ENCODE data around the gene ZNF469. TPM values are rescaled to one million over a fixed set of nuclear protein-coding genes. Genes with fewer than 3 reads are reported as not detected.
"Not testable (repeated sequence)": the region's sequence is repeated elsewhere in the genome, so short reads cannot be mapped to it uniquely, and the experiment has no call there.

The ZNF469 gene
- total RNA-seq, 2 donors from 2014 or later: 0.07 to 0.54 TPM

DNA sequence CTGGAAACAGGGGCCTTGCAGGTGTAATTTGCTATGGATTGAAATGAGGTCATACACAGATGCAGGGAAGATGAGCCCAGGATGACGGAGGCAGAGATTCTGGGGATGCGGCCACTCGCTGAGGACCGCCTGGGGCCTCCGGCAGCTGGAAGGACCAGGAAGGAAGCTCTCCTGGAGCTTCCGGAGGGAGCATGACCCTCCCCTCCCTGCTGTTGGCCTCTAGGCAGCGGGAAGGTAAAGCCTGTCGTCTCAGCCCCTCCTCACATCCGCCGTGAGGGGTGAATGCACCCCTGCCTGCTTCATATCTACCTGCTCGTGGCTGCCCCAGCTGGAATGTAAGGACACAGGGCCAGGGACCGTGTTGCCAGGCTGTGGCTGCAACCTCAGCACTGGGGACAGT, 29.1 kb upstream of the ZNF469 start:
- Mint-ChIP-seq H3K9me3 (peaks cover 0 to 8% of the 10 kb centered on the region in 2 donors), H3K36me3 (no peaks in the 10 kb centered on the region), H3K27ac (no peak overlapping the region)
- no peak for DNase-seq (ENCODE audit: low spot score in 2 of 2)
- no peak for ATAC-seq

DNA sequence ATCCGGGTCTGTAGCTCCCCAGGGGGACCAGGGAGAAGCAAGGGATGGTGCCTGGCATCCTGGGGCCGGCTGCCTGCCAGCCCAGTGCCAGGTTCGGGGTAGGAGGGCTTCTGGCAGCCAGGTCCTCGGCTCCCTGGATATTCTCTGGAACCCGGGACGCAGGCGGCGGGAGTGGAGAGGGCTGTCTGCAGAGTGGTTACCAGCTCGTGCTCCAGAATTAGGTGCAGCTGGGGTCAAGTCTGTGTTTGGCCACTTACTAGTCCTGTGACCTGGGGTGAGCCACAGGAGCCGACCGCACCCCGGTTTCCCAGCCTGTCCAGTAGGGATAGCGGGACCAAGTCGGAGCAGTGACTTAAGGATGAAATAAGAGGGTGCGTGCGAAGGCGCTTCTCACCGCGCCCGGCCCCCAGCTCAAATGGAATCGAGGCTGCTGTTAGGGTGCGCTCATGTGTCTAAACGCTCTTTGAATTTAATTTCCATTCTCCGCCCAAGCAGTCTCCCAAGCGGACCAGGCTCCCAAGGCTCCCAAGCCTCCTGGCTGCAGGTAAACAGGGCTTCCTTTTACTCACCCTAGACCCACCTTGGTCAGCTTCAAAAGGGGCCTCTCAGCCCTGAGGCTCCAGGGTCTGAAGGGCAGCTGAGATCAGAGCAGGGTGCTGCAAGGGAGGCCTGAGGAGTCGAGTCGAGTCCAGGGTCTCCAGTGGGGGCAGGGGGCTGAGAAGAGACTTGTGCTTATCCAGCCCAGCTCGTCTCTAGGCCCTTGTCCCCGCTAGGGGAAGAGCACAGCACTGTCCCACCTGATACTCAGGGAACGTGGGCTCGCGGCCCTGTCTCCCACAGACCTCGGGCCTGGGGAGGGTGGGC, 28.3 kb upstream of the ZNF469 start:
- no peak for DNase-seq (ENCODE audit: low spot score in 2 of 2)
- Mint-ChIP-seq H3K9me3 (peaks cover 0 to 5% of the 10 kb centered on the region in 2 donors), H3K36me3 (no peaks in the 10 kb centered on the region), H3K27ac (no peak overlapping the region)
- ATAC-seq: no peak

DNA sequence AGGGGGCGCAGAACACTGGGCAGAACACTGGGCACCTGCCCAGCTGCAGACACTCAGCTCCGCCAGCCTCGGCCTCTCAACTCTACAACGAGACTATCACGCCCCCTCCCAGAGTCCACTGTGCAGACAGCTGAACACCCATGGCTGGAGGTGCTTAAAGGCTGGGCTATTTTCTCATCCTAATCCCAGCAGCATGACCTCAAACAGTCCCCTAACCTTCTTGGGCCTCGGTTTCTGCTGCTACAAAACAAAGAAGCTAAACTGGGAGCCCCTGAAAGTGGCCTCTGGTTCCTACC, 27.7 kb upstream of the ZNF469 start:
- Mint-ChIP-seq H3K9me3 (no peaks in the 10 kb centered on the region), H3K36me3 (no peaks in the 10 kb centered on the region), H3K27ac (no peak overlapping the region)
- DNase-seq (ENCODE audit: low spot score in 2 of 2) (no peak), ATAC-seq (no peak)

DNA sequence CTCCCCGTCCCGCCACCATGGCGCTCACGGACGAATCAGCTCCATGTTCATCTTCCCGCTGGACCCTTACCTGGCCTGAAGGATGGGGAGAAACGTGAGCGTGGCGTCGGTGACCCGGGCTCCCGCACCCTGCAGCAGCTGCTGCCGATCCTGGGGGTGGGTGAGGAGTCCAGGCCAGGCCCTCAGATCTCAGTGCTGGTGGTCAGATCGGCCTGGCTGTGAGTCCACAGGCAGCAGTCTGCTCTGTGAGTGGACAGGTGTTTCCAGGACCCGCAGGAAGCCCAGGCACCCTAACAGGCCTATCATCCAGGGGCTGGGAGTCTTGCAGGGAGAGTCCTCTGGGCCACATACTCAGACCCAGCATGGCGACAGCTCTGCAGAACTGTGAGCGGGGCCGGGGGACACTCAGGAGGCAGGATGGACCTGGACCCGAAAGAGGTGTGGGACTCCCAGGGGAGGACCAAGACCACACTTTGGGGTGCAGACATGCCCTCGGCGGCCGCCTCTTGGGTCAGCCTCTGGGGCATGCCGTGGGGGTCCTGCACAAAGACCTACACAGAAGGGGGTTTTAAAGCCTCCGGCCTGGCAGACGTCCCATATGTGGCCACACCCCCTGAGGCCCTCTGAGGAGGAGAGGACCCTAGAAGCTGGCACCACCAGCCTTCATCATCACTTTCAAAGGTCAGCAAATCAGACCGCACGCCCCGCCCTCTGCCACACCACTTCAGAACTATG, 27.2 kb upstream of the ZNF469 start:
- ATAC-seq: no peak
- Mint-ChIP-seq H3K36me3 (no peaks in the 10 kb centered on the region), H3K9me3 (no peaks in the 10 kb centered on the region), H3K27ac (no peak overlapping the region)
- DNase-seq (ENCODE audit: low spot score in 2 of 2): no peak

DNA sequence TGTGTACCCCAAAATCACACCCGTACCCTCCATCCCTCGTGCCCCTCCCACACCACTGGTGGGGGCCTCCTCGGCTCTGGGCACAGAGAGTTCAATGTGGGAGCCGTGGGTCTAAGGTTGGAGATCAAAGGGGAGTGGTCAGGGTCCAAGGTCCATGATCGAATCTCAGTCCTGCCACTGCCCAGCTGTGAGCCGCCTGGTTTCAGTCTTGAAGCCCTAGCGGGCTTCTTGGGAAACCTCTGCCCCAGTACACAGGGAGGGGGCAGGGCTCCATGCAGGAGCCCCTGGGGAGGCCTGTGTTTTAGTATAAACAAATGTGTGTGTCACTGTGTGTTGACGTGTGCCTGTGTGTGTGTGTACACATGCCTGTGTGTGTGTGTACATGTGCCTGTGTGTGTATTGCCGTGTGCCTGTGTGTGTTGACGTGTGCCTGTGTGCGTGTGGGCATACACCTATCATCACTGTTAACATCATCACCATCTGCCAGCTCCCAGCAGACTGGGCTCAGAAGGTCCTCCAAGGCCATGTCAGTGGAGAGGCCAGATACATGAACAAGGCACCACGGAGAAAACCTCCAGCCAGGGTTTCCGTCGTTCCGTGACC, 26.5 kb upstream of the ZNF469 start:
- H3K36me3 Mint-ChIP-seq: no peaks in the 10 kb centered on the region
- H3K27ac Mint-ChIP-seq: no peak overlapping the region
- no peaks in the 10 kb centered on the region for H3K9me3 Mint-ChIP-seq
- ATAC-seq (no peak), DNase-seq (ENCODE audit: low spot score in 2 of 2) (no peak)

DNA sequence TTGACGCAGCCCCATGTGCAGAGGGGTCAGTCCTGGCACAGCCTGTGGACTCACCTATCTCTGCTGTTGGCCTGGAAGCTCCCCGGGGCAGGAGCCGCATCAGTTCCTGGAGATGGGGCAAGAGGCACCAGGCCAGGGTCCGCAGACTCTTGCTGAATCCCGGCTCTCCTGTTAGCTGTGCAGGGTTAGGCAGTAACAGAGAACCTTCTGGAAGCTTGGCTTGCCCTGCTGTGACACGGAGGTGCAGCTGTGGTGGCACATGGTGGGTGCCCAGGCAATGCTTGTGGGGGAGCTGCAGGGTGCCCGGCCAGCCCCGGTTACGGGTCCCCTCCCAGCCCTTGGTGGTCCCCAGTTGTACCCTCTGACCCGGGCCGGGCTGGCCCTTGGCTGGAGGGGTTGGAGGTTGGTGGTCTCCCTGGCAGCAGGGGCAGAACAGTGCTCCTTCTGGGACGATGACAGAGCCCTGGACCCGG, 26.0 kb upstream of the ZNF469 start:
- H3K27ac Mint-ChIP-seq: no peak overlapping the region
- no peaks in the 10 kb centered on the region for H3K9me3 Mint-ChIP-seq
- ATAC-seq: no peak

DNA sequence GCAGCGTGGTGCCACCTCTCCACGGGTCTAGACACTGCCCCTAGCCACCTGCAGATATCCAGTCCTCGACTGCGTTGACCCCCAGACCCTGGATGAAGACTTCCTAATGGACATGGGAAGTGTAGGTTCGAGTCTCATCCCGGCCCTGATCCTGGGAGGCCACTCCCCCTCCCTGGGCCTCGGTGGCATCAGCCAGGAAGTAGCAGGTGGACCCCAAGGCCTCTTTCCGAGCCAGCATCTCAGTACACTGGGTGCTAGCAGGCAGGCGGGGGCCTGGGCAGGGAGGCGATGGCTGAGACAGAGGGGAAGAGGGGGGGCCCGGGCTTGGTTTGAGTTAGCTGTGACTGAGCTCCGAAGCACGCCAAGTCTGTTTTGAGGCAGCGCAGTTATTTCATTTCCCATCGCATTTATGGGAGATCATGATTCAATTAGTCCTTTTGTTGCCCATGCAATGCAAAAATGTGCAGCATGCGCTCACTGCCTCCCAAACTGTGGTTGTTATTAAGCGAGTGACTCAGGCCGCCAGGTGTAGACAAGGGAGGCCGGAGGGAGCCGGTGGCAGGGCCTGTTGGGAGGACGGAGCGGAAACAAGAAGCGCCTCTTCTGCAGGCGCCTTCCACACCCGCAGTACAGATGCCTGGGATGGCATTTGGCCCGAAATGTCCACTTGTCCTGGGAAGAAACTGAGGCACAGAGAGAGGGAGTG, 25.3 kb upstream of the ZNF469 start:
- peaks cover under 1 to 1% of the 10 kb centered on the region in 2 donors for H3K9me3 Mint-ChIP-seq
- no peak for DNase-seq (ENCODE audit: low spot score in 2 of 2)
- ATAC-seq: no peak

More for the DNA sequence above, 26.0 kb upstream of the ZNF469 start:
- no peak for DNase-seq (ENCODE audit: low spot score in 2 of 2)
- no peaks in the 10 kb centered on the region for H3K36me3 Mint-ChIP-seq

DNA sequence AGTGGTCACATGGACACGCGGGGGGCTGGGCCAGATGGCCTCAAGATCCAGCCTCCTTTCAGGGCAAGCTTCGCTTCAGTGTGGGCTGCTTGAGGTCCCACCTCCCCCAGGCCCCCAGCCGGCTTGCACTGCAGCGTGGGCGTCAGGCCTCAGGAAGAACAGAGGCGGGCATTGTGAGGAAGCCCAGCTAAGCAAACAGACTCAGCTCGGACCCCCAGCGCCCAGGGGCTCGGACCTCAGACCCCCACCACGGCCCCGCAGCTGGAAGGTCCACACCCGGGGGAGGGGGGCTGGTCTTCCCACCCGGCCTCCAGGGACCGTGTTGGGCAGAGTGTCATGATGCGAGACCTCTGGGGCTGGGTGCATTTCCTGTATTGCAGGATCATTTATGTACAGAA, 24.7 kb upstream of the ZNF469 start:
- Mint-ChIP-seq H3K9me3 (peaks cover 4 to 7% of the 10 kb centered on the region in 2 donors), H3K36me3 (peaks cover 0 to under 1% of the 10 kb centered on the region in 2 donors), H3K27ac (no peak overlapping the region)
- no peak for DNase-seq (ENCODE audit: low spot score in 2 of 2)
- ATAC-seq: no peak

More for the DNA sequence above, 25.3 kb upstream of the ZNF469 start:
- no peak overlapping the region for H3K27ac Mint-ChIP-seq
- H3K36me3 Mint-ChIP-seq: no peaks in the 10 kb centered on the region

DNA sequence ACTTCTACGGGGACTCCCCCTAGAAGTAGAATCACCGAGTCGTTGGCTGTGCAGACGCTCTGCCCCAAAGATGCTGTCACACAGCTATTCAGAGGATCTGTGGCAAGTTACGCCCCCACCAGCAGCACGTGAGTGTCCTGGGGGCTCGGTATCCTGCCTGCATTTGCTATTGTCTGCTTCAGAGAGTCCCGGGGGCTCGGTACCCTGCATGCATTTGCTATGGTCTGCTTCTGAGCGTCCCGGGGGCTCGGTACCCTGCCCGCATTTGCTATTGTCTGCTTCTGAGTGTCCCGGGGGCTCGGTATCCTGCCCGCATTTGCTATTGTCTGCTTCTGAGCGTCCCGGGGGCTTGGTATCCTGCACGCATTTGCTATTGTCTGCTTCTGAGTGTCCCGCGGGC, 23.8 kb upstream of the ZNF469 start:
- DNase-seq (ENCODE audit: low spot score in 2 of 2): no peak
- no peak overlapping the region for H3K27ac Mint-ChIP-seq
- ATAC-seq: no peak
- peaks cover 0 to 10% of the 10 kb centered on the region in 2 donors for H3K36me3 Mint-ChIP-seq
- peaks cover 4 to 13% of the 10 kb centered on the region in 2 donors for H3K9me3 Mint-ChIP-seq

DNA sequence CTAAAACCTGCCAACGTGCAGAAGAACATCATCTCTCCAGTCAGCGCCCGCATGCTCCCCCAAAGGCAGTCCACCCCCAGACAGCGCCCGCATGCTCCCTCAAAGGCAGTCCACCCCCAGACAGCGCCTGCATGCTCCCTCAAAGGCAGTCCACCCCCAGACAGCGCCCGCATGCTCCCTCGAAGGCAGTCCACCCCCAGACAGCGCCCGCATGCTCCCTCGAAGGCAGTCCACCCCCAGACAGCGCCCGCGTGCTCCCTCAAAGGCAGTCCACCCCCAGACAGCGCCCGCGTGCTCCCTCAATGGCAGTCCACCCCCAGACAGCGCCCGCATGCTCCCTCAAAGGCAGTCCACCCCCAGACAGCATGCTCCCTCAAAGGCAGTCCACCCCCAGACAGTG, 22.4 kb upstream of the ZNF469 start:
- DNase-seq (ENCODE audit: low spot score in 2 of 2); H3K27ac Mint-ChIP-seq; ATAC-seq: not testable (repeated sequence)
- H3K9me3 Mint-ChIP-seq: peaks cover 4 to 13% of the 10 kb centered on the region in 2 donors
- H3K36me3 Mint-ChIP-seq: peaks cover 0 to 10% of the 10 kb centered on the region in 2 donors

DNA sequence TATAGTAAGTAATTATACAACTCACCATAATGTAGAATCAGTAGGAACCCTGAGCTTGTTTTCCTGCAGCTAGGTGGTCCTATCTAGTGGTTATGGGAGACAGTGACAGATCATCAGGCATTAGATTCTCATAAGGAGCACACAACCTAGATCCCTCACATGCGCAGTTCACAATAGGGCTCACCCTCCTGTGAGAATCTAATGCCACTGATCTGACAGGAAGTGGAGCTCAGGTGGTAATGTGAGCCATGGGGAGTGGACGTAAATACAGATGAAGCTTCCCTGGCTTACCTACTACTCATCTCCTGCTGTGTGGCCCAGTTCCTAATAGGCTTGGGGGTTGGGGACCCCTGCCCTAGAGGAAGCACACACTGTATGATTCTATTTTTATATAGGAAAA, 21.8 kb upstream of the ZNF469 start:
- no peak overlapping the region for H3K27ac Mint-ChIP-seq
- ATAC-seq (no peak), DNase-seq (ENCODE audit: low spot score in 2 of 2) (no peak)
- H3K36me3 Mint-ChIP-seq: peaks cover 0 to 10% of the 10 kb centered on the region in 2 donors
- H3K9me3 Mint-ChIP-seq: peaks cover 4 to 13% of the 10 kb centered on the region in 2 donors

DNA sequence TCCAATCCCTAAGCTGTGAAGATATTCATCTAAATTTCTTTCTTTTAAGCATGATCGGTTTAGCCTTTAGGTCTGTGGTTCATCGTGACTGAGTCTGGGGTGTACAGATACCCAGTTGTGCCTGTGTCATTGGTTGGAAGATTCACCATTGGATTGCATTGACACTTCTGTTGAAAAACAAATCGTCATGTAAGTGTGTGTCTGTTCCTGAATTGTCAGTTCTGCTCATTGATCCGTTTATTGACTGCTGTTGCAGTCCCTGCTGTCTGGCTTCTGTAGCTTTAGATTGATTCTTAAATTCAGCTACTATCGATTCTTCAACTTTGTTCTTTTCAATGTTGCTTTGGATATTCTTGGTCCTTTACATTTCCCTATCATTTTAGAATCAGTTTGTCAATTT, 21.0 kb upstream of the ZNF469 start:
- ATAC-seq (no peak), DNase-seq (ENCODE audit: low spot score in 2 of 2) (no peak)
- peaks cover 4 to 13% of the 10 kb centered on the region in 2 donors for H3K9me3 Mint-ChIP-seq
- peaks cover 0 to 10% of the 10 kb centered on the region in 2 donors for H3K36me3 Mint-ChIP-seq
- no peak overlapping the region for H3K27ac Mint-ChIP-seq

DNA sequence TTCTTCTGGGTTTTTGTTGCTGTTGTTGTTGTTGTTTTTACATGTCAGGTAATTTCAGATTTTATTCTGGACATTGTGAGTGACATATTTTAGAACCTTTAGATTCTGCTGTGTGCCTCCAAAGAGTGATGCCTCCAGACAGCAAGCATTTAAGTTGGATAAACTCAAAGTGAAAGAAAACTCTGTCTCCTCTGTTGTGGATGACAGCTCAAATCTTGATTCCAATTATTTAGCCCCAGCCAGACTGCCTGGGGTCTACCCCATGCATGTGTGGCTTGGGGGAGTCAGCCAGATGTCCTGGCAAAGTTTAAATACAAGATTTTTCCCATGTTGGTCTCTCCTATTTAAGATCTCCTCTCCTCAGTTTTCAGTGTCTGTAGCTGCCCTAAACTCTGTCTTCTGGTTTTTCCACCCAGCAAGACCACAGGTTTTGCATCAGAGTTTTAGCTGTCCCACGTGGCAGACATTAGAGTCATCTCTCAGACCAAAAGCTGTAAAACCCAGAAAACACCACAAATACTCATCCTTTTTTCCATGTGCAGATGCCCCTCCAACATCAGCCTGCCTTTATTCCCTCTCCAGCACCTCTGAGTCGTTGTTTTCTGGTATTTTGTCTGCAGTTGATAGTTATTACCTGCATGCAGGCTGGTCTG, 19.4 kb upstream of the ZNF469 start:
- no peak overlapping the region for H3K27ac Mint-ChIP-seq

DNA sequence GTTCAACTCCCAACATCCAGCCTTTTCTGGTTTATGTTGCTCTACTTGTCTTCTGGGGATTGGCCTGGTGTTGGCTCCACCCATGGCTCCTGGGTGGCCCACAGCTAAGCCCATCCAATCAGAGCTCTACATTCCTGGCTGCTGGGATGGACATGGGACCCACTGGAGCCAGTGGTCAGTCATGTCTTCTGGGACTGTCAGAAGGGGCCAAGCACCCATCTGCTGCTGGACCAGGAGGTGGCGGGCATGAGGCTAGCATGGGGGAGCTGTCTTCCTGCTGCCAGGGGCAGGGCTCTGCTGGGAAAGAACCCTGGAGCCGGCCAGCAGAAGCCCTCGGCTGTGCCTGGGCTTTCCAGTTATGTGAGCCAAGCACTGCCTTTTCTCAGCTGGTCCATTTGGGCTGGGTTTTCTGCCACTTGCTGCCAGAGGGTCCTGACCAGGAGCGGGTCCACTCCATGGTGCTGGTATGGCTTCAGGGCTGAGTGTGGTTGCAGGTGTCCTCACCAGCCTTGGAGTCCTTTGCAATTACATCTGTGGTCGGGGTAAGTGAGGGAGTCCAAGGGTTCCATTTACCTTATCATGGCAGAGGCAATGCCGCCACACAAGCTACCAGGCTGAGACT, 17.4 kb upstream of the ZNF469 start:
- H3K36me3 Mint-ChIP-seq: peaks cover 0 to 10% of the 10 kb centered on the region in 2 donors
- ATAC-seq (no peak), DNase-seq (ENCODE audit: low spot score in 2 of 2) (no peak)
- no peak overlapping the region for H3K27ac Mint-ChIP-seq
- peaks cover 4 to 13% of the 10 kb centered on the region in 2 donors for H3K9me3 Mint-ChIP-seq

More for the DNA sequence above, 19.4 kb upstream of the ZNF469 start:
- DNase-seq (ENCODE audit: low spot score in 2 of 2) (no peak), ATAC-seq (peak in 1 of 2 donors; percentile 68)
- Mint-ChIP-seq H3K9me3 (peaks cover 4 to 13% of the 10 kb centered on the region in 2 donors), H3K36me3 (peaks cover 0 to 10% of the 10 kb centered on the region in 2 donors)

DNA sequence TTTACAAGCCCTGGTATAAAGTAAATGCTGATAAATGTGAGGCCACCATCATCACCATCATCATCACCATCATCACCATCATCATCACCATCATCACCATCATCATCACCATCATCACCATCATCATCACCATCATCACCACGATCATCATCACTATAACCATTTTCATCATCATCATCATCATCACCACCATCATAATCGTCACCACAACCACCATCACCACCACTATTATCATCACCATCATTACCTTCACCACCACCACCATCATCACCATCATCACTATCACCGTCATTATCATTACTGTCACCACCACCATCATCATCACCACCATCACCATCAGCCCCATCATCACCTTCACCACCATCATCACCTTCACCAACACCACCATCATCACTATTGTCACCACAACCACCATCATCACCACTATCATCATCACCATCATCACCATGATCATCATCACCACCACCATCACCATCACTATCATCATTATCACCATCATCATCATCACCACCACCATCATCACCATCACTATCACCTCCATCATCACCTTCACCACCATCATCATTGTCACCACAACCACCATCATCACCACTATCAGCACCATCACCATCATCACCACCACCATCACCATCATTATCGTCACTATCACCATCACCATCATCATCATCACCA, 16.6 kb upstream of the ZNF469 start:
- ATAC-seq: no peak
- DNase-seq (ENCODE audit: low spot score in 2 of 2): no peak
- H3K36me3 Mint-ChIP-seq: peaks cover 0 to 10% of the 10 kb centered on the region in 2 donors

More for the DNA sequence above, 16.6 kb upstream of the ZNF469 start:
- no peak overlapping the region for H3K27ac Mint-ChIP-seq
- H3K9me3 Mint-ChIP-seq: peaks cover 4 to 13% of the 10 kb centered on the region in 2 donors

Data from activated naive CD4-positive, alpha-beta T cell treated with anti-CD3 and anti-CD28 coated beads, Interleukin-2, amount 50 U/mL, for 72 hours (primary cell).